ENCODE results near the gene ASMT. TPM values are rescaled to one million over a fixed set of nuclear protein-coding genes. Genes with fewer than 3 reads are reported as not detected.

Gene ASMT
- total RNA-seq, 4 donors from 2014 or later = 0.68 TPM; not detected in 3

GRCh38 chrX:1661922-1662221, 47.0 kb downstream of the ASMT start:
- Histone ChIP-seq H3K36me3 (no peaks in the 10 kb centered on the region), H3K4me3 (no peak overlapping the region), H3K27me3 (no peaks in the 10 kb centered on the region), H3K9me3 (no peaks in the 10 kb centered on the region), H3K4me1 (peaks cover 14% of the 10 kb centered on the region), H3K27ac (no peak overlapping the region)
- DNase-seq (ENCODE audit: low spot score in 2 of 2) = no peak
- WGBS = 71% methylated on average over 15 of the region's 15 CpGs
- no peak for TF ChIP-seq EP300 (IDR thresholded peaks at IDR 0.05)
- no peak for TF ChIP-seq POLR2A (IDR thresholded peaks at IDR 0.05)
- no peak for TF ChIP-seq POLR2AphosphoS5 (IDR thresholded peaks at IDR 0.05)
- no peak for TF ChIP-seq CTCF (IDR thresholded peaks at IDR 0.05)

- WGBS = 77% methylated on average over 6 of the region's 6 CpGs
- no peaks in the 10 kb centered on the region for H3K27me3 ChIP-seq
- H3K4me1 ChIP-seq = no peaks in the 10 kb centered on the region
- H3K9me3 ChIP-seq = no peaks in the 10 kb centered on the region
- TF ChIP-seq EP300 (IDR thresholded peaks at IDR 0.05) (no peak), POLR2AphosphoS5 (IDR thresholded peaks at IDR 0.05) (no peak), CTCF (IDR thresholded peaks at IDR 0.05) (no peak), POLR2A (IDR thresholded peaks at IDR 0.05) (no peak)
- peak in 1 of 2 donors; percentile 40 for DNase-seq (ENCODE audit: low spot score in 2 of 2)
- H3K36me3 ChIP-seq = no peaks in the 10 kb centered on the region
- H3K4me3 ChIP-seq = no peak overlapping the region
- no peak overlapping the region for H3K27ac ChIP-seq
Observed at GRCh38 chrX:1667566-1667965, 52.7 kb downstream of the ASMT start.

GRCh38 chrX:1673337-1673736, 58.5 kb downstream of the ASMT start:
- Histone ChIP-seq H3K36me3 (no peaks in the 10 kb centered on the region), H3K4me3 (no peak overlapping the region), H3K9me3 (no peaks in the 10 kb centered on the region), H3K27ac (no peak overlapping the region), H3K27me3 (no peaks in the 10 kb centered on the region), H3K4me1 (no peaks in the 10 kb centered on the region)
- TF ChIP-seq POLR2AphosphoS5 (IDR thresholded peaks at IDR 0.05) = no peak
- TF ChIP-seq CTCF (IDR thresholded peaks at IDR 0.05) = peak in 1 of 2 donors; percentile 46
- no peak for TF ChIP-seq POLR2A (IDR thresholded peaks at IDR 0.05)
- no peak for TF ChIP-seq EP300 (IDR thresholded peaks at IDR 0.05)
- peak in 1 of 2 donors; percentile 34 for DNase-seq (ENCODE audit: low spot score in 2 of 2)
- 84% methylated on average over 7 of the region's 7 CpGs for WGBS

- 87% methylated on average over 7 of the region's 14 CpGs for WGBS
- TF ChIP-seq CTCF (IDR thresholded peaks at IDR 0.05) = no peak
- no peak for TF ChIP-seq POLR2A (IDR thresholded peaks at IDR 0.05)
- no peak for TF ChIP-seq POLR2AphosphoS5 (IDR thresholded peaks at IDR 0.05)
- no peak for TF ChIP-seq EP300 (IDR thresholded peaks at IDR 0.05)
- H3K27me3 ChIP-seq = no peaks in the 10 kb centered on the region
- no peak overlapping the region for H3K27ac ChIP-seq
- DNase-seq (ENCODE audit: low spot score in 2 of 2) = peak in 1 of 2 donors; percentile 63
- no peaks in the 10 kb centered on the region for H3K36me3 ChIP-seq
- no peaks in the 10 kb centered on the region for H3K9me3 ChIP-seq
- no peak overlapping the region for H3K4me3 ChIP-seq
- no peaks in the 10 kb centered on the region for H3K4me1 ChIP-seq
Observed at GRCh38 chrX:1676866-1677265, 62.0 kb downstream of the ASMT start.

- no peaks in the 10 kb centered on the region for H3K4me1 ChIP-seq
- DNase-seq (ENCODE audit: low spot score in 2 of 2) = no peak
- WGBS = 31% methylated on average over 9 of the region's 9 CpGs
- H3K27me3 ChIP-seq = no peaks in the 10 kb centered on the region
- H3K9me3 ChIP-seq = no peaks in the 10 kb centered on the region
- H3K27ac ChIP-seq = no peak overlapping the region
- H3K36me3 ChIP-seq = no peaks in the 10 kb centered on the region
- TF ChIP-seq EP300 (IDR thresholded peaks at IDR 0.05) = no peak
- no peak for TF ChIP-seq CTCF (IDR thresholded peaks at IDR 0.05)
- TF ChIP-seq POLR2A (IDR thresholded peaks at IDR 0.05) = no peak
- TF ChIP-seq POLR2AphosphoS5 (IDR thresholded peaks at IDR 0.05) = no peak
- H3K4me3 ChIP-seq = no peak overlapping the region
Observed at GRCh38 chrX:1679238-1679637, 64.4 kb downstream of the ASMT start.
